ENCODE measurements around the gene FRMD5.

DNA sequence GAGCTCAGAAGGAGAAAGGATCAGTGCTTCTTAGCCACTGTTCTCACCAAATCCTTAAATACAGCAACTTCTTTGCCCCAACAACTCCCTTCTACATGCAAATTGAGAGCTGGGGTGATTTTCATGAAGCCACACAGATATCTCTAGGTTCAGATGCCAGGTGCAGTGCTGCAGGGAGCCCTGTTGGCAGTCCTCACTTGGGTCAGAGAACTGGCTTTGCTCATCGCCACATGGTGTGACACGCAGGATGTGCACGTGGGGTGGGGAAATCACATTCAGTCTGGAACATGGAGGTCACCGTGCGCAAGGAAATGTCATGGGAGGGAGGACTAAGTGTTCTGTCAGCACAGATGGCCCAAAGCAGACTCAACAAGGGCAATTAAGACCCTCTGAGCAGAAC is 264.5 kb downstream of the FRMD5 start:
- no peak for TF ChIP-seq POLR2A (IDR thresholded peaks at IDR 0.05)
- TF ChIP-seq, protein P1, sequence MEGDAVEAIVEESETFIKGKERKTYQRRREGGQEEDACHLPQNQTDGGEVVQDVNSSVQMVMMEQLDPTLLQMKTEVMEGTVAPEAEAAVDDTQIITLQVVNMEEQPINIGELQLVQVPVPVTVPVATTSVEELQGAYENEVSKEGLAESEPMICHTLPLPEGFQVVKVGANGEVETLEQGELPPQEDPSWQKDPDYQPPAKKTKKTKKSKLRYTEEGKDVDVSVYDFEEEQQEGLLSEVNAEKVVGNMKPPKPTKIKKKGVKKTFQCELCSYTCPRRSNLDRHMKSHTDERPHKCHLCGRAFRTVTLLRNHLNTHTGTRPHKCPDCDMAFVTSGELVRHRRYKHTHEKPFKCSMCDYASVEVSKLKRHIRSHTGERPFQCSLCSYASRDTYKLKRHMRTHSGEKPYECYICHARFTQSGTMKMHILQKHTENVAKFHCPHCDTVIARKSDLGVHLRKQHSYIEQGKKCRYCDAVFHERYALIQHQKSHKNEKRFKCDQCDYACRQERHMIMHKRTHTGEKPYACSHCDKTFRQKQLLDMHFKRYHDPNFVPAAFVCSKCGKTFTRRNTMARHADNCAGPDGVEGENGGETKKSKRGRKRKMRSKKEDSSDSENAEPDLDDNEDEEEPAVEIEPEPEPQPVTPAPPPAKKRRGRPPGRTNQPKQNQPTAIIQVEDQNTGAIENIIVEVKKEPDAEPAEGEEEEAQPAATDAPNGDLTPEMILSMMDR (IDR thresholded peaks at IDR 0.05) = no peak
